ENCODE results near the gene LCE7A.

DNA sequence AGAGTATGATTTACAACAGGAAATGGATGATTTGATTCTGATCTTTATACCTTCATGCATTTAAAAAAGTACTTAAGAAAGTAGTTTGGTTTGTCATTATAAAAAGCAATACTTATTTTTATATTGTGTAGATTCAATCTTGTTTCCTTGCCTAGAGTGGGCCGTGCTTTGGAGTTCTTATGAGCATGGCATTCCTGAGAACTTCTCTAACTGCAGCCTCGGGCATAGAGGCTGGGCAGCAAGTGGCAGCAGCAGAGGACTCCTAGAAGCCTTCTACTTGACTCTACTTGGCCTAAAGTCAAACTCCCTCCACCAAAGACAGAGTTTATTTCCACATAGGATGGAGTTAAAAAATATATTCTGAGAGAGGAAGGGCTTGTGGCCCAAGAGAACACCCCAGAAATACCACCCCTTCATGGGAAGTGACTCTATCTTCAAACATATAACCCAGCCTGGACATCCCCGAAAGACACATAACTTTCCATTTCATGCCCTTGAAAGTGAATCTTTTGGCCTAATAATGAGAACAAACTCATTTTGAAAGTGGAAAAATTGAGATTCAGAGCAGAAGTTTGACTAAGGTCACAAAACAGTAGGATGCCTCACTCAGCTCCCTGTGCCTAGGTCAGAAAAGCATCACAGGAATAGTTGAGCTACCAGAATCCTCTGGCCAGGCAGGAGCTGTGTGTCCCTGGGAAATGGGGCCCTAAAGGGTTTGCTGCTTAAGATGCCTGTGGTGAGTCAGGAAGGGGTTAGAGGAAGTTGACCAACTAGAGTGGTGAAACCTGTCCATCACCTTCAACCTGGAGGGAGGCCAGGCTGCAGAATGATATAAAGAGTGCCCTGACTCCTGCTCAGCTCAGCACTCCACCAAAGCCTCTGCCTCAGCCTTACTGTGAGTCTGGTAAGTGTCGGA lies 48.1 kb downstream of the LCE7A start, which contains the start of gene IVL:
- TF ChIP-seq, protein P1, sequence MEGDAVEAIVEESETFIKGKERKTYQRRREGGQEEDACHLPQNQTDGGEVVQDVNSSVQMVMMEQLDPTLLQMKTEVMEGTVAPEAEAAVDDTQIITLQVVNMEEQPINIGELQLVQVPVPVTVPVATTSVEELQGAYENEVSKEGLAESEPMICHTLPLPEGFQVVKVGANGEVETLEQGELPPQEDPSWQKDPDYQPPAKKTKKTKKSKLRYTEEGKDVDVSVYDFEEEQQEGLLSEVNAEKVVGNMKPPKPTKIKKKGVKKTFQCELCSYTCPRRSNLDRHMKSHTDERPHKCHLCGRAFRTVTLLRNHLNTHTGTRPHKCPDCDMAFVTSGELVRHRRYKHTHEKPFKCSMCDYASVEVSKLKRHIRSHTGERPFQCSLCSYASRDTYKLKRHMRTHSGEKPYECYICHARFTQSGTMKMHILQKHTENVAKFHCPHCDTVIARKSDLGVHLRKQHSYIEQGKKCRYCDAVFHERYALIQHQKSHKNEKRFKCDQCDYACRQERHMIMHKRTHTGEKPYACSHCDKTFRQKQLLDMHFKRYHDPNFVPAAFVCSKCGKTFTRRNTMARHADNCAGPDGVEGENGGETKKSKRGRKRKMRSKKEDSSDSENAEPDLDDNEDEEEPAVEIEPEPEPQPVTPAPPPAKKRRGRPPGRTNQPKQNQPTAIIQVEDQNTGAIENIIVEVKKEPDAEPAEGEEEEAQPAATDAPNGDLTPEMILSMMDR (IDR thresholded peaks at IDR 0.05), result no peak
- TF ChIP-seq POLR2A (IDR thresholded peaks at IDR 0.05), result no peak
